ENCODE results near the gene CLNK.

- no peak for TF ChIP-seq SP2 (CRISPR knock-in tag; IDR thresholded peaks at IDR 0.05)
- no peak for TF ChIP-seq U2AF1 (optimal IDR thresholded peaks at IDR 0.05; ENCODE audit: low read depth, low read length)
- no peak for TF ChIP-seq MBD4 (IDR thresholded peaks at IDR 0.05; ENCODE audit: borderline replicate concordance, low read length)
- TF ChIP-seq ZNF354B (CRISPR knock-in tag; IDR thresholded peaks at IDR 0.05): no peak
- TF ChIP-seq RELA (CRISPR knock-in tag; IDR thresholded peaks at IDR 0.05): no peak
- no peak for TF ChIP-seq ZSCAN21 (CRISPR knock-in tag; IDR thresholded peaks at IDR 0.05; ENCODE audit: borderline replicate concordance)
- TF ChIP-seq, protein P1, sequence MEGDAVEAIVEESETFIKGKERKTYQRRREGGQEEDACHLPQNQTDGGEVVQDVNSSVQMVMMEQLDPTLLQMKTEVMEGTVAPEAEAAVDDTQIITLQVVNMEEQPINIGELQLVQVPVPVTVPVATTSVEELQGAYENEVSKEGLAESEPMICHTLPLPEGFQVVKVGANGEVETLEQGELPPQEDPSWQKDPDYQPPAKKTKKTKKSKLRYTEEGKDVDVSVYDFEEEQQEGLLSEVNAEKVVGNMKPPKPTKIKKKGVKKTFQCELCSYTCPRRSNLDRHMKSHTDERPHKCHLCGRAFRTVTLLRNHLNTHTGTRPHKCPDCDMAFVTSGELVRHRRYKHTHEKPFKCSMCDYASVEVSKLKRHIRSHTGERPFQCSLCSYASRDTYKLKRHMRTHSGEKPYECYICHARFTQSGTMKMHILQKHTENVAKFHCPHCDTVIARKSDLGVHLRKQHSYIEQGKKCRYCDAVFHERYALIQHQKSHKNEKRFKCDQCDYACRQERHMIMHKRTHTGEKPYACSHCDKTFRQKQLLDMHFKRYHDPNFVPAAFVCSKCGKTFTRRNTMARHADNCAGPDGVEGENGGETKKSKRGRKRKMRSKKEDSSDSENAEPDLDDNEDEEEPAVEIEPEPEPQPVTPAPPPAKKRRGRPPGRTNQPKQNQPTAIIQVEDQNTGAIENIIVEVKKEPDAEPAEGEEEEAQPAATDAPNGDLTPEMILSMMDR (CRISPR knock-in tag; IDR thresholded peaks at IDR 0.05): no peak
- TF ChIP-seq SMC3 (IDR thresholded peaks at IDR 0.05; ENCODE audit: low read length): no peak
- TF ChIP-seq POLR2A (IDR thresholded peaks at IDR 0.05; ENCODE audit: insufficient read depth in 1 of 2, low read depth in 2 of 2, low read length in 2 of 2): no peak
- no peak for TF ChIP-seq HNRNPLL (IDR thresholded peaks at IDR 0.05; ENCODE audit: low read depth, low read length, poor library complexity, severe bottlenecking)
- TF ChIP-seq ZNF317 (CRISPR knock-in tag; IDR thresholded peaks at IDR 0.05): no peak
- TF ChIP-seq ZNF441 (CRISPR knock-in tag; IDR thresholded peaks at IDR 0.05; ENCODE audit: borderline replicate concordance): no peak
- no peak for TF ChIP-seq ZNF615 (CRISPR knock-in tag; IDR thresholded peaks at IDR 0.05; ENCODE audit: borderline replicate concordance)
These were observed 48.4 kb upstream of the CLNK start for GRCh38 chr4:10732914-10733415.
